GM18868 (cell line): ENCODE measurements around the gene MGLL.

Source experiments
- ATAC-seq: cut with Tn5 transposase; IDR thresholded peaks from one replicate; pipeline ENCODE4 v1.9.1; 2021; ENCODE audit warnings: mild to moderate bottlenecking, moderate library complexity; ENCODE audit not compliant: unreplicated experiment

The MGLL gene

DNA sequence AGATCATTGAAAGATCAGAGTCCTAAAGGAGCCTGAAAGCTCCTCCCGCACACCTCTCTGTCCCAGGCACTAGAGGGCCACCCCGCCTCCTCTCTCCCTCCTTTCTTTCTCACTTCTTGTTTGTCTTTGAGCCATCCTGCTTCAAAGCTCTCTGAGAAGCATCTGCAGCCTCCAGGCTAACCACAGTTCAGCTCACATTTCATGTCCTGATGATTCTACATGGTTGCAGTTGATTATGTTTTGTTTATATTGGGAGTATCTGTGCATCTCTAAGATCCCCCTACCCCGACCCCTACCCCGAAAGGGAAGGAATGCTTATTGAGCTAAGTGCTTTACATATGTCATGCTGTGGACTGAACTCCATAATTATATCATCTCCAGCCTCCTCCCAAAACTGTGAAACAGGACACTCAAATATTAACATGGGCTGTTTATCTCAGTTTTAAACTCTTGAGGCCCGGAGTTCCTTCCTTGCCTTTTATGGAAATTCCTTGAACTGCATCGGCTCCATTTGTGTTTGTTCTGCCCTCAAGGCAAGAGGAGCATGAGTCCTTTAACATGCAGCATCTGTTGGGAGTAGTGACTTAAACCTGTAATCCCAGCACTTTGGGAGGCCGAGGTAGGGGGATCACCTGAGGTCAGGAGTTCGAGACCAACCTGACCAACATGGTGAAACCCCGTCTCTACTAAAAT is 30.9 kb downstream of the MGLL start:
- peak; percentile 93 for ATAC-seq

GRCh38 chr3:127790882-127791183 is 31.5 kb downstream of the MGLL start:
- ATAC-seq = peak; percentile 34

DNA sequence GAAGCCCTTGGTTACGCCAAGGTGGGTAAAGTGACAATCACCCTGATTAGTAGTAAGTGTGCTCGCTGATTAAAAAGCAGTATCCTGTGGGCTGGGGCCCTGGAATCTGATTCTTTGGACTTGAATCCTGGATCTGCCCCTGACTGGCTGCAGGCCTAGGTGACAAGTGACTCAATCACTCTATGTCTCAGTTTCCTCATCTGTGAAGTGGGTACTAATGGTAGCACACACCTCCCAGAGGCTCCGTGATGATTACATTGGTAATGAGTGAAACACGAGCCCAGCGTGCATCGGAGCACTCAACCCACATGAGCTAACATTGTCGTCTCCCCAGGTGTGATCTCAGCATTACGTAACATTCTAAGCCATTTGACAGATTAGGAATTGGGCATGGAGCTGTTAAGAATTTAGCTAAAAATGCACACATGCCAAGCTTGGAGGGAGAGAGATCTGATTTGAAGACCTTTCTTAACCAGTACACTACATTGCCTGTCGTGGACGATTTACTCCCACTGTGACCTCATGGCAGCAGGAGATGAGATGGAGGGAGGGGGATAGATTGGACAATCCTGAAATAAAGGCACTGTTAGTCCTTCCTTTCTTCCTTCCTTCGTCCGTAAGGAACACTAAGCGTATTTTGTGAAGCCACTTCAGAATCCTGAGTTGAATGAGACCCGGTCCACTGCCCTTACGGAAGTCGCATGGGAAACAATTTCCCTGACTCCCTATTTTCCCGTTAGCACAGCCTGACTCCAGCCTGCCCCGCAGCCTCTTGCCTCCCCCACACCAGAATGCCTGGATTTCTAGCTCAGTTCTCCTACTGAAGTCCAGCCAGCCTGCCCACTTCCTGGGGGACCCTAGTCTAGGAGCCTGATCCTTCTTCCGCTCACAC is 32.1 kb downstream of the MGLL start:
- ATAC-seq = no peak

DNA sequence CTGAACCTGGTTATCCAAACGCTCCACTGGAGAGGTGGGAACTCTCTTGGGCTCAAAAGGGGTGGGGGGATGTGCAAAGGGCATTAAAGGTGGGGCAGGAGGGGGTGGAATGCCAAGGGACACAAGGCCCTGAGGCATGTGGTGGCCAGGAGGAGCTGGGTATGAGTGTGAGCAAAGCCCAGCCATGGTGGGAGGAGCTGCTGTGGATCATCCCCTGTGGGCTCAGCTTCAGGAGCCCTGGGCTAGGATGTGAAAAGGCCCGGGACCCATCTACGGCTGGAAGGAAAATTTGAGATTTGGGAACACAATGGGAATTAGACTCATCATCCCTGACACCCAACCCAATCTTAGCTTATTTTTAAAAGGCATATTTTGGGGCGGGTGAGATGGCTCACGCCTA is 33.3 kb downstream of the MGLL start:
- no peak for ATAC-seq

DNA sequence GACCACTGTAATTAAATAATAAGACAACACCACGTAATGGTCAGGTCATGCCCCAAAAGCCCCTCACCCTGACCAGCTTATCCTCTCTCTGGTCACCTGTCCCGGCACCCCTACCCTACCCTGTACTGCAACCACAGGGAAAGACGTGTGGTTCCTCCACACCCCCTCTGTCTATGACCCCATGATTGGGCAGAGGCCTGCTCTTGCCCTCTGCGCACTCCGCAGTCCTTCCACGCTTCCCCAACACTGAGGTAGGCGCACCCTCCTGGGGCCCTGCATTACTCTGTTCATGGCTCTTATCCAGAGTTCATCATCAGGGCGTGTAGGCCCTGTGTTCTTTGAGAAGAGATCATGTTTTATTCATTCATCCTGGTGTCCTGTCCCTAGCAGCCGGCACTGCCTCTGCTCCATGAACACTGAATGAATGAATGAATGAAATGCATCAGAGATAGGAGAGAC is 33.8 kb downstream of the MGLL start:
- no peak for ATAC-seq

DNA sequence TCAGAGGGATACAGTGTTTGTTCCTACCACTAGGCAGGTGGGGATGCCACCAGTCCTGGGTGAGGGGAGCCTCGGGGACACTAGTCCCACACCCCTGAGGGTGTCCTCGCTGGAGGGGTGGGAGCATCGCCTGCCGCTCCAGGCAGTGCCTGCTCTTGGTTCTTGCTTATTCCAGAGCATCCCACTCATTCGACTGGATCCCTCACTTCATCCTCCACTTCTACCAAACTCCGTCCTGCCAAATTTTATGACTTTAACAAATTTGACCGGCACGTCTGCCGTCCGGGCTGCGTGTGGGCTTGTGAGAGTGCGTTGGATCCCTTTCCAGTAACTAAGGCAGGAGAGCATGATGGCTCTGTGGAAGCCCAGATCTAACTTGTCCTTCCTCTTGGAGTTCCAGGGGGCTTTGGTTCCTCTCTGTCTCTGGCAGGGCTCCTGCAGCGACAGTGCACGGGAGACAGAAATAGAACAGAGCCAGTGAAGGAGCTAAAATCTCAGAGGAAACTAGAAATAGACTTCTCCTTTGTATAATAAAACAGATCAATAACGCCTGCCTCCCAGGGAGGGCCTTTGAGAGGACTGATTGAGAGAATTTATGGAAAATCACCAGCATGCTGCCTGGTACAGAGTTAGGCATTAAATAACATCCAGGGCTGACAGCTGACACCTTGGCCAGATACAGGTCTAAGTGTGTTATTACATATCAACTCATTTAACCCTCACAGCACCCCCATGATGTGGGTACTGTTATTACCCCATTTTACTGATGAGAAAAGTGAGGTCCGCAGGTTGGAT is 34.5 kb downstream of the MGLL start:
- no peak for ATAC-seq

DNA sequence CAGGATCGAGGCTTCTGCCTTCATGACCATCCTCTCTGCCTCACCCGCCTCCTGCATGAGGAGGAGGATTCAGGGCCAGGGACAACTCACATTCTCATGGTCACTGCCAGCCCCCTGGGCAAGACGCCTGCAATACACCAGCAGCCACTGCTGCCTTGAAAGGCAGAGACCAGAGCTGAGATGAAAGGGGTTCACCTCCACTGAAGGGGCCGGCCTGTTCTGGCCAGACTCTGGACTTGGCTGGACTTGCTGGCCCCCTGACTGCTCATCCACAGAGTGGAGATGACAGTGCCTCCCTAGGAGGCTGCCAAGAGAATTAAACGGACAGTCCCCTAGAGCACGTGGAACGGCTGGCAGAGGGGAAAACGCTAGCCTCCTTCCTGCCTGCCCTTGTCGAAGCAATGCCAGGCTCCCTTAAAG is 35.2 kb downstream of the MGLL start:
- ATAC-seq = no peak

DNA sequence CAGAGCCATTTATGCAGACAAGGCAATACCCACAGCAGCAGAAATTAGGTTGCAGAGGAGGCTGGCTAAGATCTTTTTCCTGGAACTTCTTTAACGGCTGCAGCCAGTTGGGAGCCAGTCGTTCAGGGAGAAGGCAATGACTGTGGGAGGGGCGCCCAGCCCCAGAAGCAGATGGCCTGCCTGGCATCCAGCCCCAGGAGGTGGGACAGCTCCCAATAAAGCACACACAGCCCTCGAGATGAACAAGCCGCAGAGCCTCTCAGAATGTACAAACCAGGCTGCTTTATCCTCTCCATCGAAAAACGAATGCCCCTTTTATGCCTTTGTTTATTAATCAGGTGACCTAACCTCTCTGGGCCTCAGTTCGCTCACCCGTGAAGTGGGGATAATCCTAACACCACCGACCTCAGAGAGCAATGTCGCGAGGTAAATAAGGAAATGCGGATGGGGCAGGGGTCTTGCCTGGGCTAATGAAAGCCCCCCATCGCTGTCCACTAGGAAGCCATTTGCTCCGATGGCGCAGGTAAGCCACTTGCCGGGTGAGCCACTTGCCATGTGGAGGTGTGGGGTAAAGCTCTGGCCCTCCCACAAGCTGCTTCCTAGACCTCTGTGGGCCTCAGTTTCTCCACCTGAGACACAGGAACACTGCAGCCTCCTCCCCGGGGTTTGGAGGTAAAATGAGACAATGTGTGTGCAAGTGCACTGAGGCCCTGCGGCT is 35.8 kb downstream of the MGLL start:
- ATAC-seq = no peak

- ATAC-seq = no peak
These were observed 36.5 kb downstream of the MGLL start for GRCh38 chr3:127785711-127786265.

DNA sequence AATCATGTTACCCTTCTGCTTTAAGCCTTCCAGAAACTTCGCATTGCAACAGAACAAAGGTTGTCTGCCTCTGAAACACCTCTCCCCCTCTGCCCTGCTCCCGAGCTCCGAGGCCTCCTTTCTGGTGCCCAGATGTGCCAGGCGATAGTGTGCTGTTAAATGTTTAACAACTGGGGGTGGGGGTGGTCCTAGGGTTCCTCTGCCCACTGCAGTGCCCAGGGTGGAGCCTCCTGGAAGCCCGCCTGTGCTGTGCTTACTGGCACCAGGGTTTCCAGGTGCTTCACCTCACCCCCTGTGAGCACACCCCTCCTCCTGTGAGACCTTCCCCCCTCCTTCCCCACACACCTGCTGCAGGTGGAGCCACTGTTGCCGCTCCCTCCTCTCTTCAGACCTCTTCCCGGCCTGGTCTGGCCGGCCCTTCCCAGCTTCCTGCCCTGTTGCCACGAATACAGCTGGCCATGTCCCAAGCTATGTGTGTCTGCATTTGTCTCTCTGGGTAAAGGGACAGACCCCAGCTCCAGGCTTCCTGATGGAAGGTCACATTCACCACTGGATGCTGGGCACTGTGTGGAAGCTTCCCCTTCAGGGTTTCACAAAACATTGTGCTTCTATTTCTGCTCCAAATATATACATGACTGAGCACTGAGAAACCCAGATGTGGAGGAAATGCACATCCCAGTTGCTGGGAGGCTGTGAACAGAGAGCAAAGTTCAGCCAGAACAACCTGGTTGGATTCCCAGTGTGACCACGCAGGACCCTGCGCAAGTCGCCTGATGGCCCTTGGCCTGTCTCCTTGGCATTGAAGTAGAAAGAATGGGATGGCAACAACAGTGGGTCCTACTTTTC is 37.2 kb downstream of the MGLL start:
- ATAC-seq = no peak

GRCh38 chr3:127784283-127784682 is 38.0 kb downstream of the MGLL start:
- ATAC-seq = peak; percentile 36

- ATAC-seq = no peak
These were observed 38.6 kb downstream of the MGLL start for GRCh38 chr3:127783642-127784160.

DNA sequence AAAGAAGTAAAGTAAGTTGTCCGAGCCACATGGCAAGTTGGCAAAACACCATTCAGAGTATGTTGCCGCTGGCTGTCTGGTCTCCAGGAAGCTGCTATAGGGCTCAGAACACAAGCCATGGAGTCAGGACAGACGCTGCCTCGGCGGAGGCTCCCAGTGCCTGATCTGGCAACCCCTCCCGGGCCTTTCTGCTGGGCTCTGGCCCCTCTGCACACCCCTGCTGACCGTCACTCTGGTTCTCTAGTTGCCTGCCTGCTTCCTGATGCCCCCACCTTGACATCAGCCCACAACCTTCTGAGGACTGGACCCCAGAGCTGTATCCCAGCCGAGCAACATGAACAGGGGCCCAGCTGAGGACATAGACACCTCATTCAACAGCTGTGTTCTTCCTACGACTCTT is 39.1 kb downstream of the MGLL start:
- no peak for ATAC-seq

DNA sequence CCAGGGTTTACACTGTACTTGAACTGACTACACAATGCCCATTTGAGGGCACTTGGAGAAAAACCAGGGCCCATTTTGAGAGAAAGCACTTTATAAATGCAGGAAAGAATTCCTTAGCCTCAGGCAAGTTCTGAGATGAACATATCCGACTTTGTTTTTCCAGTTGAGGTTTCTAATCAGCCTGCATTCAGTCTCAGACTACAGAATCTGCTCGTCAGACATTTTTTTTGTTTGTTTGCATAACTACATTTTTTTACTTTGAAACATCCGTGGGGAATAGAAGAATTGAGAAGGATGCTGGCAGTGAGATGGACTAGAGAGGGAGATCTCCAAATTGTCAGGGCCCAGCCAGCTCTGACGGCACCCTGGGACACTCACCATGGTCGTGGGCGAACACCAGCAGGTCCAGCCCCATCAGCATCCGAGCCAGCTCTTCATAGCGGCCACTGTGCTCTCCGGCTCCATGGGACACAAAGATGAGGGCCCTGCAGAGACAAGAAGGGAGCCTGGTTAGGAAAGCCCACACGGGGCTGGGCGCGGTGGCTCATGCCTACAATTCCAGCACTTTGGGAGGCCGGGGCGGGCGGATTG is 40.8 kb downstream of the MGLL start:
- no peak for ATAC-seq

GRCh38 chr3:127780536-127781400 is 41.5 kb downstream of the MGLL start:
- no peak for ATAC-seq

GRCh38 chr3:127779747-127780146 is 42.6 kb downstream of the MGLL start:
- ATAC-seq = peak; percentile 52

GRCh38 chr3:127777921-127778656 is 44.2 kb downstream of the MGLL start:
- no peak for ATAC-seq
